Activated T-cell treated with anti-CD3 and anti-CD28 coated beads, Interleukin-2, amount 50 U/mL, for 24 hours (primary cell): ENCODE measurements around the gene TMEM126A.
A peak's percentile ranks its signal among the peaks of the same experiment; 100 is the strongest.

Source experiments
- DNase-seq: peaks from one replicate; pipeline ENCODE4 v3.0.0-alpha.2; 2020
- H3K27ac Mint-ChIP-seq: 2 replicates; pipeline ENCODE4 v1.8.0; 2020; ENCODE audit warnings: mild to moderate bottlenecking, mixed read lengths
- H3K27me3 Mint-ChIP-seq: 2 replicates; pipeline ENCODE4 v1.8.0; 2020; ENCODE audit warnings: mixed read lengths
- H3K36me3 Mint-ChIP-seq: 2 replicates; pipeline ENCODE4 v1.8.0; 2020; ENCODE audit warnings: low read depth, mixed read lengths
- H3K4me1 Mint-ChIP-seq: 2 replicates; pipeline ENCODE4 v1.8.0; 2020; ENCODE audit warnings: low read depth, mixed read lengths
- H3K4me3 Mint-ChIP-seq: 2 replicates; pipeline ENCODE4 v1.8.0; 2020; ENCODE audit warnings: mild to moderate bottlenecking, moderate library complexity, mixed read lengths
- H3K9me3 Mint-ChIP-seq: 2 replicates; pipeline ENCODE4 v1.8.0; 2020; ENCODE audit warnings: mixed read lengths

Gene TMEM126A

GRCh38 chr11:85698195-85698594 lies 50.4 kb downstream of the TMEM126A start:
- H3K27ac Mint-ChIP-seq = peak overlapping the region; percentile 16
- DNase-seq = no peak
- peaks cover 3% of the 10 kb centered on the region for H3K36me3 Mint-ChIP-seq
- peaks cover 40% of the 10 kb centered on the region for H3K4me1 Mint-ChIP-seq
- H3K27me3 Mint-ChIP-seq = no peaks in the 10 kb centered on the region
- H3K9me3 Mint-ChIP-seq = no peaks in the 10 kb centered on the region
- no peak overlapping the region for H3K4me3 Mint-ChIP-seq

GRCh38 chr11:85699957-85700741 lies 52.4 kb downstream of the TMEM126A start:
- Mint-ChIP-seq H3K27ac (peak overlapping the region; percentile 78), H3K36me3 (peaks cover 6% of the 10 kb centered on the region), H3K9me3 (no peaks in the 10 kb centered on the region), H3K4me3 (peak overlapping the region; percentile 36), H3K27me3 (no peaks in the 10 kb centered on the region), H3K4me1 (peaks cover 37% of the 10 kb centered on the region)
- DNase-seq = no peak

- Mint-ChIP-seq H3K27me3 (no peaks in the 10 kb centered on the region), H3K27ac (no peak overlapping the region), H3K4me1 (peaks cover 11% of the 10 kb centered on the region), H3K9me3 (no peaks in the 10 kb centered on the region), H3K36me3 (peaks cover 4% of the 10 kb centered on the region), H3K4me3 (no peak overlapping the region)
- DNase-seq = no peak
Observed at GRCh38 chr11:85704967-85705366, 57.2 kb downstream of the TMEM126A start.

GRCh38 chr11:85705800-85706199 lies 58.0 kb downstream of the TMEM126A start:
- Mint-ChIP-seq H3K36me3 (peaks cover 4% of the 10 kb centered on the region), H3K27me3 (no peaks in the 10 kb centered on the region), H3K4me1 (peaks cover 2% of the 10 kb centered on the region), H3K9me3 (no peaks in the 10 kb centered on the region), H3K27ac (no peak overlapping the region), H3K4me3 (no peak overlapping the region)
- no peak for DNase-seq
